IMR-90 (cell line): ENCODE measurements around the gene ASF1B. TPM values are rescaled to one million over a fixed set of nuclear protein-coding genes. Genes with fewer than 3 reads are reported as not detected.

Experiments used
- ATAC-seq: fragments of 200-7000 bp; cut with Tn5 transposase; 2 replicates; pipeline ENCODE4 v1.9.1; 2020; ENCODE audit warnings: low read depth, mild to moderate bottlenecking, moderate library complexity
- BruUV-seq: library from RNA; stranded (reverse); fragments of 400-500 nt; replicated peaks from 2 replicates; lab custom pipeline; 2021; lab: Mats Ljungman, UMichigan
- CTCF ChIA-PET: fragments of 300-600 bp; formaldehyde crosslinking; extraction: SDS; loops from one replicate; lab custom pipeline; 2021; ENCODE audit warnings: antibody characterized with exemption; lab: Yijun Ruan, JAX
- POLR2A ChIA-PET: fragments of 300-600 bp; sonication (Branson Sonifier 250); formaldehyde crosslinking; loops from one replicate; lab custom pipeline; 2022; ENCODE audit warnings: antibody characterized with exemption; ENCODE audit not compliant: unreplicated experiment; lab: Charles Lee
- DNase-seq: peaks from one replicate; pipeline ENCODE4 v3.0.0; 2013
- H2AFZ ChIP-seq: replicated peaks from 2 replicates; pipeline ENCODE3; 2013; ENCODE audit warnings: low read length, mild to moderate bottlenecking; ENCODE audit not compliant: poor library complexity
- H2AK5ac ChIP-seq: 2 replicates; pipeline ENCODE4 v1.6.1; 2013; ENCODE audit warnings: low read depth, low read length, inconsistent platforms
- H2AK9ac ChIP-seq: replicated peaks from 2 replicates; pipeline ENCODE3; 2013; ENCODE audit warnings: mild to moderate bottlenecking, low read depth, low read length, moderate library complexity; ENCODE audit not compliant: poor library complexity
- H2BK120ac ChIP-seq: 2 replicates; pipeline ENCODE4 v1.6.1; 2013; ENCODE audit warnings: low read depth, low read length, inconsistent platforms
- H2BK15ac ChIP-seq: 3 replicates; pipeline ENCODE4 v1.6.1; 2013; ENCODE audit warnings: low read depth, low read length, inconsistent platforms
- H2BK20ac ChIP-seq: 2 replicates; pipeline ENCODE4 v1.6.1; 2013; ENCODE audit warnings: low read depth, mild to moderate bottlenecking, inconsistent platforms, low read length, moderate library complexity
- H2BK5ac ChIP-seq: 2 replicates; pipeline ENCODE4 v1.6.1; 2013; ENCODE audit warnings: mild to moderate bottlenecking, low read depth, low read length, inconsistent platforms; ENCODE audit not compliant: poor library complexity, severe bottlenecking
- H3K14ac ChIP-seq: replicated peaks from 2 replicates; pipeline ENCODE4 v1.6.1; 2013; ENCODE audit warnings: low read depth, low read length, inconsistent platforms
- H3K18ac ChIP-seq: 2 replicates; pipeline ENCODE4 v1.6.1; 2013; ENCODE audit warnings: low read depth, low read length, control low read depth
- H3K23ac ChIP-seq: 2 replicates; pipeline ENCODE4 v1.6.1; 2013; ENCODE audit warnings: low read depth, low read length, inconsistent platforms
- H3K27ac ChIP-seq: 2 replicates; pipeline ENCODE4 v1.5.1; 2013; ENCODE audit warnings: mild to moderate bottlenecking, control low read depth, low read length; ENCODE audit not compliant: insufficient read depth
- H3K27me3 ChIP-seq: 2 replicates; pipeline ENCODE4 v1.6.1; 2013; ENCODE audit warnings: low read length; ENCODE audit not compliant: control insufficient read depth, insufficient read depth
- H3K36me3 ChIP-seq: 2 replicates; pipeline ENCODE4 v1.6.1; 2013; ENCODE audit warnings: low read length, mixed read lengths; ENCODE audit not compliant: control insufficient read depth, insufficient read depth
- H3K4ac ChIP-seq: 2 replicates; pipeline ENCODE4 v1.6.1; 2013; ENCODE audit warnings: low read depth, low read length, inconsistent platforms
- H3K4me1 ChIP-seq: 2 replicates; pipeline ENCODE4 v1.6.1; 2013; ENCODE audit warnings: low read length, mixed read lengths; ENCODE audit not compliant: control insufficient read depth, insufficient read depth
- H3K4me2 ChIP-seq: 2 replicates; pipeline ENCODE4 v1.6.1; 2013; ENCODE audit warnings: low read depth, mild to moderate bottlenecking, control low read depth, low read length, moderate library complexity
- H3K4me3 ChIP-seq: 2 replicates; pipeline ENCODE4 v1.5.1; 2013; ENCODE audit warnings: low read depth, mild to moderate bottlenecking, control low read depth, low read length, moderate library complexity; ENCODE audit not compliant: insufficient read depth
- H3K56ac ChIP-seq: 2 replicates; pipeline ENCODE4 v1.6.1; 2013; ENCODE audit warnings: low read length, inconsistent platforms; ENCODE audit not compliant: insufficient read depth; ENCODE audit errors: extremely low read depth
- H3K79me1 ChIP-seq, 2 experiments: 2 replicates each; pipeline ENCODE4 v1.6.1; 2013; ENCODE audit warnings: low read length in 2 of 2, inconsistent platforms in 1 of 2, low read depth in 1 of 2
- H3K9ac ChIP-seq: 2 replicates; pipeline ENCODE4 v1.6.1; 2013; ENCODE audit warnings: low read depth, low read length, control low read depth
- H3K9me1 ChIP-seq: 2 replicates; pipeline ENCODE4 v1.6.1; 2013; ENCODE audit warnings: low read length, inconsistent platforms; ENCODE audit not compliant: insufficient read depth
- H3K9me3 ChIP-seq: 2 replicates; pipeline ENCODE4 v1.6.1; 2013; ENCODE audit warnings: low read length; ENCODE audit not compliant: control insufficient read depth, insufficient read depth
- H4K20me1 ChIP-seq: 2 replicates; pipeline ENCODE4 v1.6.1; 2013; ENCODE audit warnings: low read length, inconsistent platforms; ENCODE audit not compliant: insufficient read depth
- H4K5ac ChIP-seq: 2 replicates; pipeline ENCODE4 v1.6.1; 2013; ENCODE audit warnings: mild to moderate bottlenecking, low read depth, low read length, control low read depth
- H4K8ac ChIP-seq, 2 experiments: 2 replicates each; pipeline ENCODE4 v1.6.1; 2013; ENCODE audit warnings: low read depth in 2 of 2, low read length in 2 of 2, control low read depth in 1 of 2, inconsistent platforms in 1 of 2
- H4K91ac ChIP-seq: 2 replicates; pipeline ENCODE4 v1.6.1; 2013; ENCODE audit warnings: low read depth, low read length, inconsistent platforms; ENCODE audit not compliant: insufficient read depth
- CHD1 ChIP-seq: IDR thresholded peaks from 2 replicates; pipeline ENCODE4 v1.6.1; 2012; ENCODE audit warnings: low read depth, low read length, improper control_type of control experiment
- WGBS, 2 experiments: methylation state at CpG; one replicate each; pipeline versions ENCODE4 v1.1.5 to v1.1.7; 2013; ENCODE audit warnings: missing lambda C conversion rate in 2 of 2; ENCODE audit not compliant: insufficient read length in 1 of 2; ENCODE audit errors: extremely low coverage in 2 of 2; 5-methylcytosine and 5-hydroxymethylcytosine counted together
- dilution Hi-C: fragments of 300-500 bp; cut with HindIII; formaldehyde crosslinking; loops from one replicate; pipeline ENCODE4 v1.14.3; 2018; ENCODE audit warnings: low sequenced_read_pairs; ENCODE audit not compliant: unreplicated experiment
- in situ Hi-C: fragments of 300-500 bp; cut with MboI; formaldehyde crosslinking; loops from 3 replicates; pipeline ENCODE4 v1.14.3; 2019; ENCODE audit warnings: low sequenced_read_pairs, inconsistent platforms, mixed read lengths
- intact Hi-C: fragments of 100-400 bp; cut with micrococcal nuclease; formaldehyde crosslinking; loops from 2 replicates; pipeline ENCODE4 v1.10.0; 2022
- polyA plus RNA-seq, 3 experiments: library from polyadenylated mRNA; depleted of rRNA; stranded (reverse); fragments of >200 nt; gene quantifications; 2 replicates each; pipeline ENCODE4 v1.2.3, GENCODE V29; 2012; ENCODE audit warnings: low replicate concordance in 1 of 3
- total RNA-seq: library from RNA; depleted of rRNA; stranded (reverse); fragments of >200 nt; gene quantifications from 2 replicates; pipeline ENCODE4 v1.2.3, GENCODE V29; 2012

Gene ASF1B
- total and polyA plus RNA-seq, 2 of the 4 experiments (the other 2 are of a cell fraction): 10.4 to 12.1 TPM

GRCh38 chr19:14085309-14085995, 50.9 kb downstream of the ASF1B start, which contains the start of gene C19orf67:
Gene C19orf67, minus strand, starts transcription at chr19:14085783. Its CDS starts 156 bp downstream, at chr19:14085627.
- Histone ChIP-seq H3K4me1 (peaks cover 7% of the 10 kb centered on the region), H3K14ac (no peak within 1 kb of the TSS), H3K23ac (no peak within 1 kb of the TSS), H4K5ac (no peak within 1 kb of the TSS), H3K4me3 (no peak within 1 kb of the TSS), H2AK5ac (no peak within 1 kb of the TSS), H3K9me3 (no peaks in the 10 kb centered on the region), H2BK120ac (no peak within 1 kb of the TSS), H3K4me2 (no peak within 1 kb of the TSS), H3K36me3 (peaks cover 12% of the 10 kb centered on the region), H4K91ac (no peak within 1 kb of the TSS), H4K20me1 (peaks cover 7% of the 10 kb centered on the region), H2BK20ac (no peak within 1 kb of the TSS), H3K9ac (no peak within 1 kb of the TSS), H3K27ac (no peak within 1 kb of the TSS), H3K4ac (no peak within 1 kb of the TSS), H2BK5ac (no peak within 1 kb of the TSS), H2AFZ (no peak within 1 kb of the TSS), H3K56ac (no peak within 1 kb of the TSS), H3K79me1 (peaks cover 8 to 24% of the 10 kb centered on the region in 2 experiments), H4K8ac (no peak within 1 kb of the TSS), H3K27me3 (no peaks in the 10 kb centered on the region), H3K9me1 (peaks cover 6% of the 10 kb centered on the region; the same call in 1 of the 2 replicates), H2BK15ac (no peak within 1 kb of the TSS), H3K18ac (no peak within 1 kb of the TSS), H2AK9ac (no peak within 1 kb of the TSS)
- in situ Hi-C loops: loop anchor here (25.0 kb wide), 1 partner anchor 323 kb away; the partner anchor contains the start of genes C19orf53 and MRI1
- ChIA-PET CTCF (no interaction called here), POLR2A (no interaction called here)
- WGBS, 2 experiments: 62% methylated on average over 9 of the region's 54 CpGs; no CpG with 5 or more reads in 1 of the 2 experiments
- dilution Hi-C loops: no loop called here
- DNase-seq: no peak
- intact Hi-C loops: no loop called here
- ATAC-seq: no peak
- TF ChIP-seq CHD1: no peak
- BruUV-seq: no TSS peak
